ENCODE data around the gene ZNF761. TPM values are rescaled to one million over a fixed set of nuclear protein-coding genes. Genes with fewer than 3 reads are reported as not detected.

The ZNF761 gene
- total RNA-seq, 1 donor from 2014 or later = 8.2 TPM

Other genes starting within 250 kb of the ZNF761 start
- gene ZNF665, start 238.6 kb upstream of the ZNF761 start, total RNA-seq = 2.4 and 3.3 TPM in 2 replicates
- gene ZNF677, start 177.1 kb upstream of the ZNF761 start, total RNA-seq = 17.2 and 17.8 TPM in 2 replicates
- not detected in 2 replicates for gene VN1R2, start 173.7 kb upstream of the ZNF761 start, total RNA-seq
- not detected in 2 replicates for gene VN1R4, start 164.3 kb upstream of the ZNF761 start, total RNA-seq
- 7.1 and 13.2 TPM in 2 replicates for gene ZNF845, start 98.2 kb upstream of the ZNF761 start, total RNA-seq
- gene ZNF525, start 66.3 kb upstream of the ZNF761 start, total RNA-seq = 6.0 and 8.1 TPM in 2 replicates
- 10.1 and 15.1 TPM in 2 replicates for gene ZNF765, start 36.8 kb upstream of the ZNF761 start, total RNA-seq
- gene ZNF813, start 35.7 kb downstream of the ZNF761 start, total RNA-seq = 3.0 and 7.4 TPM in 2 replicates
- 4.1 and 8.5 TPM in 2 replicates for gene ZNF331, start 106.2 kb downstream of the ZNF761 start, total RNA-seq
- not detected in 2 replicates for gene DPRX, start 200.0 kb downstream of the ZNF761 start, total RNA-seq